ENCODE data around the gene CHCHD3. TPM values are rescaled to one million over a fixed set of nuclear protein-coding genes. Genes with fewer than 3 reads are reported as not detected.

The CHCHD3 gene
- polyA plus RNA-seq, 1 donor (not counting 4 experiments of a cell fraction or from before 2014, with no cell fraction given) = 59.2 TPM

GRCh38 chr7:132740176-132740575 lies 341.7 kb downstream of the CHCHD3 start:
- Histone ChIP-seq H3K79me2 (ENCODE audit: control insufficient read depth, insufficient read depth, low read length) (no peaks in the 10 kb centered on the region), H3K27ac (ENCODE audit: control insufficient read depth, insufficient read depth, low read length) (no peak overlapping the region), H3K4me1 (ENCODE audit: control insufficient read depth, extremely low read depth, insufficient read depth, low read length) (peaks cover 9% of the 10 kb centered on the region), H3K4me3 (ENCODE audit: control insufficient read depth in 2 of 3, extremely low read depth in 1 of 3, insufficient read depth in 2 of 3, low read depth in 1 of 3, low read length in 3 of 3) (no peak overlapping the region), H3K9me1 (ENCODE audit: control insufficient read depth, extremely low read depth, insufficient read depth, low read length) (no peaks in the 10 kb centered on the region), H3K9ac (ENCODE audit: control insufficient read depth, extremely low read depth, insufficient read depth, low read length) (no peak overlapping the region), H3K4me2 (ENCODE audit: control insufficient read depth, extremely low read depth, insufficient read depth, low read depth, low read length) (no peak overlapping the region), H4K20me1 (ENCODE audit: control insufficient read depth, extremely low read depth, insufficient read depth, low read length) (no peaks in the 10 kb centered on the region), H3K9me3 (ENCODE audit: control insufficient read depth, low read depth, low read length) (no peaks in the 10 kb centered on the region), H3K36me3 (ENCODE audit: control insufficient read depth in 2 of 2, extremely low read depth in 1 of 2, insufficient read depth in 2 of 2, low read length in 2 of 2) (no peaks in the 10 kb centered on the region), H2AFZ (ENCODE audit: control insufficient read depth, low read length) (no peak overlapping the region), H3K27me3 (ENCODE audit: control insufficient read depth, extremely low read depth, insufficient read depth, low read length) (no peaks in the 10 kb centered on the region)
- FAIRE-seq = no peak
- TF ChIP-seq CTCF (optimal IDR thresholded peaks at IDR 0.05 in 1 of 3, IDR thresholded peaks at IDR 0.05 in 1 of 3, conservative IDR thresholded peaks at IDR 0.05 in 1 of 3; ENCODE audit: extremely low read depth in 1 of 3, insufficient read depth in 2 of 3, low read length in 3 of 3) = no peak
- TF ChIP-seq EZH2 (IDR thresholded peaks at IDR 0.05; ENCODE audit: low read length) = no peak
- dilution Hi-C loops (cut with MboI; ENCODE audit: extremely low pct_ligation_motif_present, low sequenced_read_pairs) = no loop called here
- no peak for DNase-seq (ENCODE audit: low read depth, low spot score)

GRCh38 chr7:132739271-132739955 lies 342.5 kb downstream of the CHCHD3 start:
- H4K20me1 ChIP-seq (ENCODE audit: control insufficient read depth, extremely low read depth, insufficient read depth, low read length) = no peaks in the 10 kb centered on the region
- H3K27ac ChIP-seq (ENCODE audit: control insufficient read depth, insufficient read depth, low read length) = no peak overlapping the region
- no peaks in the 10 kb centered on the region for H3K36me3 ChIP-seq (ENCODE audit: control insufficient read depth in 2 of 2, extremely low read depth in 1 of 2, insufficient read depth in 2 of 2, low read length in 2 of 2)
- dilution Hi-C loops (cut with MboI; ENCODE audit: extremely low pct_ligation_motif_present, low sequenced_read_pairs) = no loop called here
- TF ChIP-seq EZH2 (IDR thresholded peaks at IDR 0.05; ENCODE audit: low read length) (no peak), CTCF (optimal IDR thresholded peaks at IDR 0.05 in 1 of 3, IDR thresholded peaks at IDR 0.05 in 1 of 3, conservative IDR thresholded peaks at IDR 0.05 in 1 of 3; ENCODE audit: extremely low read depth in 1 of 3, insufficient read depth in 2 of 3, low read length in 3 of 3) (no peak)
- H3K4me1 ChIP-seq (ENCODE audit: control insufficient read depth, extremely low read depth, insufficient read depth, low read length) = peaks cover 9% of the 10 kb centered on the region
- no peaks in the 10 kb centered on the region for H3K9me3 ChIP-seq (ENCODE audit: control insufficient read depth, low read depth, low read length)
- DNase-seq (ENCODE audit: low read depth, low spot score) (no peak), FAIRE-seq (peak; percentile 88)
- no peak overlapping the region for H3K4me2 ChIP-seq (ENCODE audit: control insufficient read depth, extremely low read depth, insufficient read depth, low read depth, low read length)
- H2AFZ ChIP-seq (ENCODE audit: control insufficient read depth, low read length) = no peak overlapping the region
- H3K4me3 ChIP-seq (ENCODE audit: control insufficient read depth in 2 of 3, extremely low read depth in 1 of 3, insufficient read depth in 2 of 3, low read depth in 1 of 3, low read length in 3 of 3) = no peak overlapping the region
- no peaks in the 10 kb centered on the region for H3K79me2 ChIP-seq (ENCODE audit: control insufficient read depth, insufficient read depth, low read length)
- H3K9ac ChIP-seq (ENCODE audit: control insufficient read depth, extremely low read depth, insufficient read depth, low read length) = no peak overlapping the region
- H3K9me1 ChIP-seq (ENCODE audit: control insufficient read depth, extremely low read depth, insufficient read depth, low read length) = no peaks in the 10 kb centered on the region
- H3K27me3 ChIP-seq (ENCODE audit: control insufficient read depth, extremely low read depth, insufficient read depth, low read length) = no peaks in the 10 kb centered on the region
